Measurements from ENCODE around the gene ITGA1.
"Not testable (repeated sequence)": the region's sequence is repeated elsewhere in the genome, so short reads cannot be mapped to it uniquely, and the experiment has no call there.

DNA sequence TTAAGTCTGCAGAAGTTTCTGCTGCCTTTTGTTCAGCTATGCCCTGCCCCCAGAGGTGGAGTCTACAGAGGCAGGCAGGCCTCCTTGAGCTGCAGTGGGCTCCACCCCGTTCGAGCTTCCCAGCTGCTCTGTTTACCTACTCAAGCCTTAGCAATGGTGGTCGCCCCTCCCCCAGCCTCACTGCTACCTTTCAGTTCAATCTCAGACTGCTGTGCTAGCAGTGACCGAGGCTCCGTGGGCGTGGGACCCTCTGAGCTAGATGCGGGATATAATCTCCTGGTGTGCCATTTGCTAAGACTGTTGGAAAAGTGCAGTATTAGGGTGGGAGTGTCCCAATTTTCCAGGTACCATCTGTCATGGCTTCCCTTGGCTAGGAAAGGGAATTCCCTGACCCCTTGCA, 188.4 kb downstream of the ITGA1 start:
- TF ChIP-seq, protein P1, sequence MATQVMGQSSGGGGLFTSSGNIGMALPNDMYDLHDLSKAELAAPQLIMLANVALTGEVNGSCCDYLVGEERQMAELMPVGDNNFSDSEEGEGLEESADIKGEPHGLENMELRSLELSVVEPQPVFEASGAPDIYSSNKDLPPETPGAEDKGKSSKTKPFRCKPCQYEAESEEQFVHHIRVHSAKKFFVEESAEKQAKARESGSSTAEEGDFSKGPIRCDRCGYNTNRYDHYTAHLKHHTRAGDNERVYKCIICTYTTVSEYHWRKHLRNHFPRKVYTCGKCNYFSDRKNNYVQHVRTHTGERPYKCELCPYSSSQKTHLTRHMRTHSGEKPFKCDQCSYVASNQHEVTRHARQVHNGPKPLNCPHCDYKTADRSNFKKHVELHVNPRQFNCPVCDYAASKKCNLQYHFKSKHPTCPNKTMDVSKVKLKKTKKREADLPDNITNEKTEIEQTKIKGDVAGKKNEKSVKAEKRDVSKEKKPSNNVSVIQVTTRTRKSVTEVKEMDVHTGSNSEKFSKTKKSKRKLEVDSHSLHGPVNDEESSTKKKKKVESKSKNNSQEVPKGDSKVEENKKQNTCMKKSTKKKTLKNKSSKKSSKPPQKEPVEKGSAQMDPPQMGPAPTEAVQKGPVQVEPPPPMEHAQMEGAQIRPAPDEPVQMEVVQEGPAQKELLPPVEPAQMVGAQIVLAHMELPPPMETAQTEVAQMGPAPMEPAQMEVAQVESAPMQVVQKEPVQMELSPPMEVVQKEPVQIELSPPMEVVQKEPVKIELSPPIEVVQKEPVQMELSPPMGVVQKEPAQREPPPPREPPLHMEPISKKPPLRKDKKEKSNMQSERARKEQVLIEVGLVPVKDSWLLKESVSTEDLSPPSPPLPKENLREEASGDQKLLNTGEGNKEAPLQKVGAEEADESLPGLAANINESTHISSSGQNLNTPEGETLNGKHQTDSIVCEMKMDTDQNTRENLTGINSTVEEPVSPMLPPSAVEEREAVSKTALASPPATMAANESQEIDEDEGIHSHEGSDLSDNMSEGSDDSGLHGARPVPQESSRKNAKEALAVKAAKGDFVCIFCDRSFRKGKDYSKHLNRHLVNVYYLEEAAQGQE (IDR thresholded peaks at IDR 0.05), result not testable (repeated sequence)
- TF ChIP-seq, protein P2, sequence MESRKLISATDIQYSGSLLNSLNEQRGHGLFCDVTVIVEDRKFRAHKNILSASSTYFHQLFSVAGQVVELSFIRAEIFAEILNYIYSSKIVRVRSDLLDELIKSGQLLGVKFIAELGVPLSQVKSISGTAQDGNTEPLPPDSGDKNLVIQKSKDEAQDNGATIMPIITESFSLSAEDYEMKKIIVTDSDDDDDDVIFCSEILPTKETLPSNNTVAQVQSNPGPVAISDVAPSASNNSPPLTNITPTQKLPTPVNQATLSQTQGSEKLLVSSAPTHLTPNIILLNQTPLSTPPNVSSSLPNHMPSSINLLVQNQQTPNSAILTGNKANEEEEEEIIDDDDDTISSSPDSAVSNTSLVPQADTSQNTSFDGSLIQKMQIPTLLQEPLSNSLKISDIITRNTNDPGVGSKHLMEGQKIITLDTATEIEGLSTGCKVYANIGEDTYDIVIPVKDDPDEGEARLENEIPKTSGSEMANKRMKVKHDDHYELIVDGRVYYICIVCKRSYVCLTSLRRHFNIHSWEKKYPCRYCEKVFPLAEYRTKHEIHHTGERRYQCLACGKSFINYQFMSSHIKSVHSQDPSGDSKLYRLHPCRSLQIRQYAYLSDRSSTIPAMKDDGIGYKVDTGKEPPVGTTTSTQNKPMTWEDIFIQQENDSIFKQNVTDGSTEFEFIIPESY (IDR thresholded peaks at IDR 0.05), result not testable (repeated sequence)
- TF ChIP-seq, protein P3, sequence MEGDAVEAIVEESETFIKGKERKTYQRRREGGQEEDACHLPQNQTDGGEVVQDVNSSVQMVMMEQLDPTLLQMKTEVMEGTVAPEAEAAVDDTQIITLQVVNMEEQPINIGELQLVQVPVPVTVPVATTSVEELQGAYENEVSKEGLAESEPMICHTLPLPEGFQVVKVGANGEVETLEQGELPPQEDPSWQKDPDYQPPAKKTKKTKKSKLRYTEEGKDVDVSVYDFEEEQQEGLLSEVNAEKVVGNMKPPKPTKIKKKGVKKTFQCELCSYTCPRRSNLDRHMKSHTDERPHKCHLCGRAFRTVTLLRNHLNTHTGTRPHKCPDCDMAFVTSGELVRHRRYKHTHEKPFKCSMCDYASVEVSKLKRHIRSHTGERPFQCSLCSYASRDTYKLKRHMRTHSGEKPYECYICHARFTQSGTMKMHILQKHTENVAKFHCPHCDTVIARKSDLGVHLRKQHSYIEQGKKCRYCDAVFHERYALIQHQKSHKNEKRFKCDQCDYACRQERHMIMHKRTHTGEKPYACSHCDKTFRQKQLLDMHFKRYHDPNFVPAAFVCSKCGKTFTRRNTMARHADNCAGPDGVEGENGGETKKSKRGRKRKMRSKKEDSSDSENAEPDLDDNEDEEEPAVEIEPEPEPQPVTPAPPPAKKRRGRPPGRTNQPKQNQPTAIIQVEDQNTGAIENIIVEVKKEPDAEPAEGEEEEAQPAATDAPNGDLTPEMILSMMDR (IDR thresholded peaks at IDR 0.05; ENCODE audit: low read depth, low read length, missing input control), result not testable (repeated sequence)
- not testable (repeated sequence) for TF ChIP-seq TAF1 (conservative IDR thresholded peaks at IDR 0.05); JUND (IDR thresholded peaks at IDR 0.05); YY1 (IDR thresholded peaks at IDR 0.05); SP1 (IDR thresholded peaks at IDR 0.05); RAD21 (IDR thresholded peaks at IDR 0.05); EGR1 (IDR thresholded peaks at IDR 0.05; ENCODE audit: low read depth in 2 of 2); NR2F2 (IDR thresholded peaks at IDR 0.05)
- TF ChIP-seq, protein P4, sequence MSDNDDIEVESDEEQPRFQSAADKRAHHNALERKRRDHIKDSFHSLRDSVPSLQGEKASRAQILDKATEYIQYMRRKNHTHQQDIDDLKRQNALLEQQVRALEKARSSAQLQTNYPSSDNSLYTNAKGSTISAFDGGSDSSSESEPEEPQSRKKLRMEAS (IDR thresholded peaks at IDR 0.05), result not testable (repeated sequence)
- TF ChIP-seq, protein P5, sequence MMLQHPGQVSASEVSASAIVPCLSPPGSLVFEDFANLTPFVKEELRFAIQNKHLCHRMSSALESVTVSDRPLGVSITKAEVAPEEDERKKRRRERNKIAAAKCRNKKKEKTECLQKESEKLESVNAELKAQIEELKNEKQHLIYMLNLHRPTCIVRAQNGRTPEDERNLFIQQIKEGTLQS (IDR thresholded peaks at IDR 0.05), result not testable (repeated sequence)

Measured in liver (tissue), 3 donors.